HG03139 (cell line): ENCODE results near the gene AK5.
"Not testable (repeated sequence)": the region's sequence is repeated elsewhere in the genome, so short reads cannot be mapped to it uniquely, and the experiment has no call there.

Experiments used
- ATAC-seq: cut with Tn5 transposase; IDR thresholded peaks from one replicate; pipeline ENCODE4 v1.9.1; 2021; ENCODE audit not compliant: unreplicated experiment

Gene AK5

DNA sequence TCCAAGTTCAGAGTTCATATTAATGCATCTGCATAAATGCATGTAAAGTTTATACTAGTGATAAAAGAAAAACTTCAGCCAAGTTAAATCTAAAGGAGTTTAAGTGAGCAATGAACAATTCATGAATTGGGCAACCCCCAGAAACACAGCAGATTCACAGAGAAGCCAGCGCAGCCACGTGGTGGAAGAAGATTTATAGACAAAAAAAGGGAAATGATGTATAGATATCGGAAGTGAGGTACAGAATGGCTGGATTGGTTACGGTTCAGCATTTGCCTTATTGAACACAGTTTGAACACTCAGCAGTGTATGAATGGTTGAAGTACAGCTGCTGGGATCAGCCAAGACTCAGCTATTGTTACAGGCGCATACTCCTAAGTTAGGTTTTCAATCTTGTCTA lies 5.7 kb downstream of the AK5 start:
- ATAC-seq: no peak

DNA sequence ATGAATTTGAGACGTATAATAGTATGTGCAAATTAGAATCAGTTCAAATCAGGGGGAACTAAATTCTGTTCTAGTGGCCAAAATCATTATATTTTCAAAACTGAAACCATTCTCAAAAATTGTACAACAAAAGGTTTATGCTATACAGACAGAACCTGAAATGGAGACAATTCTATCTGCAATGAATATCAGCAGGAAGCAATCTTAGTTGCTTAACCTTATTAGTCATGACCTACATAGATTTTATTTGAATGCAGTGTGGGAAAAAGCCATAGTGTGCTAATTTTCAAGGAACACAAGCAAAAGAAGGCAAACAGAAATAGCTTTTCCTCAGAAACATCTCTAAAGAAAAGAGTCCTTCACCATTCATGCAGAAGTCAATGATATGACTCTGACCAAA lies 6.5 kb downstream of the AK5 start:
- no peak for ATAC-seq

DNA sequence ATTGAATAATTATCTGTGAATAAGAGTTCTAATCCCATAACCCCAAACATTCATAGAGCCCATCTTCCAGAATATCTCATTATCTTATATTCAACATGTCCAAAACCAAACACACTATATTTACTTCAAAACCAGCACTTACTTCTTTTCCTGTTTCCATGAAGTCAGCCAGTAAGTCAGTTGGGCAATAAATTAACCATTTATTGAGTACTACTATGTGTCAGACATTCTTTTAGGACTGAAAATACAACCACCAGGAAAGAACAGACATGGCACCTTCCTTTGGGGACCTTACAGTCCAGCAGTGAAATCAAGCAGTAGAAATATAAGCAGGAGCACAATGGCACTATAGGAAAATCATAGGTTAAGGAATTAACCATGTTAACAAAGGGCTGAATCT lies 8.8 kb downstream of the AK5 start:
- ATAC-seq: no peak

DNA sequence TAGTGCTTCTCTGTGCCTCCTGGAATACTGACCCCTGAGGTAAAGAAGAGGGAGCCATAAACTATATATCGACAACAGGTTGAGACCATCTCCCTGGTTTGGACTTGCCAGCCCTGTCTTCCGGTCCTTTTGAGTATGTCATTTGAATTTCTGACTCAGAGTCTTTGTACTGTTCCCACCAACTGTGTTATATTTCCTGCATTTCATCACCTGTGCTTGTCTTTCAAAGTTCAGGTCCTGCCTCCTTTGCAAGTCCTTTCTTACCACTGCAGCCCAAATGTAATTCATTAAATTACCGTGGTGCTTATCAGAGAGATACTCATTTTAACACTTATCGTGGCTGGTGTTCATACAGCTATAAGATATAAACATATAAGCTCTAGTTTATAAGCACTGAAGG lies 10.7 kb downstream of the AK5 start:
- no peak for ATAC-seq

DNA sequence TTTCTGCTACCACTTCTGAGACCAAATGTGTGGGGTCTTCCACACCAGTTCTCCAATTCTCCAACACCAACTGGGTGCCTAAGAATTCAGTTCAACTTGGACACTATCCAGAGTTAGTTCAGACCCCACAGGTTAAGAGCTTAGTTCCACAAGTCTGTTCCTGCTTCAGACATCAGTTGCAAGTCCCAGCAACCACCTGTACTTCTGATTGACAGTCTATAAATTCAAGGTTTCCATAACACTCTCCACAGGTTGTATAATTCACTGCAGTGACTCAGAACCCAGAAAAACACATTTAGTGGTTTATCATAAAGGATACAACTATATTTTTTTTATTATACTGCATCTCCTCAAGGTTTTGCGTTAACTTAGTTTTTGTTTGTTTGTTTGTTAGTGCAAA lies 18.7 kb downstream of the AK5 start:
- no peak for ATAC-seq

DNA sequence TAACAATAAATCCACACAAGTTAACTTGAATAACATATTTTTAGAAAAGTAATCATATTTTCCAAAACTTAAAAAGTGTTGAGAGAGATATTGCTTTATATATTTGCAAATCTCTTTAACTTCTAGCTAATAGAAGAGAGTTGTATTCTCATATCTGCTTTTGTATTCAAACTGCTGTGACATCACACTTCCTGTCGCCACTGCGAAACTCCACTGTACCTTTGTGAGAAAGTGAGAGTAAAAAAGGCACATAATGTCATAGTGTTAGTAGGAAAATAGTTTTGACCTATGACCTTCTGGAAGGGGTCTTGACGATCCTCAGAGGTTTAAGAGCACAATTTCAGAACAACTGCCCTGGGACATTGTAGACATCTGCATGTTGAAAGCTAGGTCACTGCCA lies 21.6 kb downstream of the AK5 start:
- no peak for ATAC-seq

DNA sequence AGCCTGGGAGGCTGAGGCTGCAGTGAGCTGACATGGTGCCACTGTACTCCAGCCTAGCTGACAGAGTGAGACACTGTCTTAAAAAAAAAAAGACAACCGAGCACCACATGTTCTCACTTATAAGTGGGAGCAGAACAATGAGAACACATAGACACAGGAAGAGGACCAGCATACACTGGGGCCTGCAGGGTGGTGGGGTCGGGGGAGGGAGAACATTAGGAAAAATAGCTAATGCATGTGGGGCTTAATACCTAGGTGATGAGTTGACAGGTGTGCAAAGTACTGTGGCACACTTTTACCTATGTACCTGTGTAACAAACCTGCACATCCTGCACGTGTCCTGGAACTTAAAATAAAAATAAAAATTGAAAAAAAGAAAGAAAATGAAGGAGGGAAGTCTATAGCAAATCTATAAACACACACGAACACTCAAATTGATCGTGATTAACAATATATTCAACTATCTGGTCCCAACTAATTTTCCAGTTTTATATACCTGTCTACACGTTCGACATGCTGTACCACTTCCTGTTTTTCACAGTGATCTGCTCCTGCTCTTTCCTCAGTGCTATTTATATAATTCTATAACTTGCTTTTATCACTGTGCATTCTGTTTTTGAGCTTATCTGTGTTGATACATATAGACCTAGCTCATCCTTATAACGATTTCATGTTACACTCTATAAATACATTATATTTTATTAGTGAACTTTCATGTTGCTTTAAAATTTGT lies 27.2 kb downstream of the AK5 start:
- ATAC-seq: no peak

DNA sequence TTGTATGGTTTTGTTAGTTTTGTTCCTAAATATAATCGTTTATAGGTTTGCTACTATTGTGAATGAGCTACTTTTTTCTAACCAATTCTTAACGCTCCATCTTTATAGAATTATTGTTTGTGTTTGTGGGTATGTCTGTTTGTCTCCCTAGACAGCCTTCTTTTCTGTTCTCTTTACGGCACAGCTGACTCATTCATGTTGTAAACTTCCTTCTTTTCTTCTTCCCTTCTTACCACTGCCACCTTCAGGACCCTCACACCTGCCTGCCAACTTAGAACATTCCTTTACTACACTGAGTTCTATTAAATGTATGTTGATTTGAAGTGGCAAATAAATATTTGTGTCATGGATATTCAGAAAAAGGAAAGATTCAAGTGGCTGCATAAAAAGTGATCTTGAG lies 29.1 kb downstream of the AK5 start:
- ATAC-seq: no peak

DNA sequence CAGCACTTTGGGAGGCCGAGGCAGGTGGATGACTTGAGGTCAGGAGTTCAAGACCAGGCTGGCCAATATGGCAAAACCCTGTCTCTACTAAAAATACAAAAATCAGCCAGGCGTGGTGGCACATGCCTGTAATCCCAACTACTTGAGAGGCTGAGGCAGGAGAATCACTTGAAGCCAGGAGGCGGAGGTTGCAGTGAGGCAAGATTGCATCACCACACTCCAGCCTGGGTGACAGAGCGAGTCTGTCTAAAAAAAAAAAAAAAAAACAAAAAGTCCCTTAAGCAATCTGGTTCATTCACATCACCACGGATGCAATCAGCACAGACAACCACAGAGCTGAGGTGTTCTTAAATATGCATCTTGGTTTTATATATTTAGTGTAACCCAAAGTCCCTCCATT lies 30.5 kb downstream of the AK5 start:
- not testable (repeated sequence) for ATAC-seq

DNA sequence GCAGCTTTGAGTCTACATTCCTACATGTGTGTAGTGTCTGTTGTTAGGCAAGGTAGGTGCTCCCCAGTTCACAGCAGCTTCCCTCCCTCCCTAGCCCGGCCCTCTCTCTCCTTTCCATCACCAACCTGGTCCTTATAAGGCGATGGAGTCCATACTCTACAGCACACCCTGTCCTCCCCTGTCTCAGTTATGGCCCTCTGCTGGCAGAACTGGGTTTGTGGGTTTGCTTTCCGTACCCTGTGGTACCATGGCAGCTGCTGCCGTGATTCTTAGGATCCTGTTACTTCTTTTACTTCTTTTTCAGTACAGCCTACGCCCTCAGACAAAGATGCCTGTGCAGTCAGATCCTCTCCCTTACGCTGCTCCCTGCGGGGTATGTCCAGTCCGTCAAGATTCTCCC lies 31.7 kb downstream of the AK5 start:
- no peak for ATAC-seq

DNA sequence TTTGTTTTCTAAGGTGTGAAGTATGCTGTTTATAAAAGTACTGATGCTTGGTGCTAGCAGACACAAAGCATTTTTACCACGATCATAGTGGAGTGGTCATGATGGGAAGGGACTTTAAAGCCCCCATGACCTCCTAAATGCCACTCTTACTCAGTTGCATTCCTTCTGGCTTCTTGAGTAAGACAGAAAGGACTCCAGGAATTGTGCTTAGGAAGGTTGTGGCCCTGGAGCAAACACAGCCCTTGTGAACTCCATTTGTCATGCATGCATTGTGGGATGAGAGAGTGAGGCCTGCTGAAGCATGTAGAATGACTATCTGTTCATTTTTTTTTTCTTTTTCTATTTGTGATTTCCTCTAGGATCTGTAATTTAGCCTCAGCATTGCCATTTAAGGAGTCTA lies 34.2 kb downstream of the AK5 start:
- ATAC-seq: no peak

DNA sequence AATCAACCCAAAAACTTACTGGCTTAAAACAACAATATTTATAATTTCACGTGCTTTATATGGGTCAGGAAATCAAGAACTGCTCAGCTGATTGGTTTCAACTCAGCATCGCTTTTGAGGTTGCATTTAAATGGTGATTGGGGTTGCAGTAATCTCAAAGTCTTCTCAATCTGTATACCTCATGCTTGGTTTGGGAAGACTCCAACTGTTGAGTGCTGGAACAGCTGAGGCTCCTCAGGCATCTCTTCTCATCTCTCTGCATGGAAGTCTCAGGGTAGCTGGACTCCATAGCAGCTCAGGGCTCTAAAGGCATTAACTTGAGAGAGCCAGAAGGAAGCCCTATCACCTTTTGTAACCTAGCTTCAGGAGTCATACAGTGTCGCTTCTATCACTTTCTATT lies 35.1 kb downstream of the AK5 start:
- no peak for ATAC-seq

DNA sequence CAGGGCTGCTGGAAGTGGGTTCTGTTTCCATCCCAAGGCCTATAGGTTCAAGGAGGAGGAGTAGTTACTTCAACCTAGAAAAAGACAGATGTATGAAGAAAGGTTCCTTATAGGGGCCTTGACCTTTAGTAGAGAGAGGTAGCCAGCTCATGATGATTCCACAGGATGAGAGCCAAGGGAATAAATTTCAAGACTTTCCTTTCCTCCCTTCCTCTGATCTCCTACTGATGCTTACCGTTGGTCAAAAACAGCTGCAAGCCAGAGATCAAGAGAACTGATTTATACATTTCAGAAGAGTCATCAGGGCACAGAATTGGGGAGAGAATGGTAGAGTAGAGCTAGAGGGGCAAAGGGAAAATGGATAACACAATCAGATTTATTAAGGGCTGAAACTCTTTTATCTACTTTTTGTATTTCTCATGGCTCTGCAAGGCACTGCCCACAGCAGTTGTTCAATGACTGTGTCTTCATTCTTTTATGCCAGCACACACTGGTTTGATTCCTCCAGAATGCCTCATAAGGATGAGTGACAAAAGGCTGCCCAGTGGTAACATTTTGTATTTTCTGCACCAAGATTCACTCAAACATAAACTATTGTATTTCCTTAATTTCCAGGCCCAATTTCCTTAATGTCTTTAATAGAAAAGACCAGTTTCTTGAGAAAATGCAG lies 37.4 kb downstream of the AK5 start:
- ATAC-seq: no peak

DNA sequence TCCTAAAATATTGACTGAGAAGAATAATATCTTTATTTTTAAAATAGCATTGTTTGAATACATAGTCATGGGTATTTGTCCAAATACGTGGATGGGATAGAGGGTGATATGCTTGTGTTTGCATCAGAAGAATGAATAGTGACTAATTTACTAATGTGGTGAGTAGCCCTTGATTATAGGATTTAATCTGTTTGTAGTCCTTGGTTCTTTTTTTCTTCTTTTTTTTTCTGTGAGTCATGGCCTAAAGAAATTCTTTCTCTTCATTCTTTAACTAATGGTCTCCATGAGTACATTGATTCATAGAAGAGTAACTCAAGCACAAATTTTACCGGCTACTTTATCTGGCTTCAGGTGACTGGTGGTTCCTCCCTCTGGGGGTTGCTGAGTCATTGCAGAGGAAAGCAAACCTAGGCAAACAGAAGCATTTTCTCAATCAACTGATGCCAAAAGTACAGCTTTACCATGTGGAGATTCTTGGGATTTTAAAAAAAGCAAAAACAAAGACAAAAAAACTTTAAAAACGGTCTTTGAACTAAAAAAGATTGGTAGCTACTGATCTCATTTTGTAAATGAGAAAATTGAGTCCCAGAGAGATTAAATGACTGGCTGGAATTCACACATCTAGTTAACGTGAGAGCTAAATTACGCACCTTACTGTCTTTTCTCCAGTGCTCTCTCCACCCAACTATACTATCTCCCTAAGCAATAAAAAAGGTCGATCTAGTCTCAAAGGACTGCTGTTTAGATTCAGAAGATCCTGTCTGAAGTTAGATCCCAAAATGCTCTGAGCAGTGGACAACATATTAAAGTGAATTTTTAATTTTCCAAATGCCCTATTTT lies 40.5 kb downstream of the AK5 start:
- no peak for ATAC-seq

DNA sequence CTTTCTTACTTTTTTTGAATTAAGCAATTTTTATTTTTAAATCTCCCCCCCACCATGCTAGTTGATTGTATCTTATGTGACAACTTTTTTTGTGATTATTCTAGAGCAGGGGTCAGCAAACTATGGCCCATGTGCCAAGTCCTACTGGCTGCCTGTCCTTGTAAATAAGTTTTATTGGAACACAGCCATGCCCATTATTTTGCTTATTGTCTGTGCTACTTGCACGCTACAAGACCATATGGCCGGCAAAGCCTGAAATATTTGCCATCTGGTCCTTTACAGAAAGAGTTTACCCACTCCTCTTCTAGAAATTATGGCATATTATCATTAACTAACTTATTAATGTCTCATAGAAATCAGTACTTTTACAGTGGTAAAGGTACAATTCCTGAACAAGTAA lies 51.7 kb downstream of the AK5 start:
- ATAC-seq: no peak

DNA sequence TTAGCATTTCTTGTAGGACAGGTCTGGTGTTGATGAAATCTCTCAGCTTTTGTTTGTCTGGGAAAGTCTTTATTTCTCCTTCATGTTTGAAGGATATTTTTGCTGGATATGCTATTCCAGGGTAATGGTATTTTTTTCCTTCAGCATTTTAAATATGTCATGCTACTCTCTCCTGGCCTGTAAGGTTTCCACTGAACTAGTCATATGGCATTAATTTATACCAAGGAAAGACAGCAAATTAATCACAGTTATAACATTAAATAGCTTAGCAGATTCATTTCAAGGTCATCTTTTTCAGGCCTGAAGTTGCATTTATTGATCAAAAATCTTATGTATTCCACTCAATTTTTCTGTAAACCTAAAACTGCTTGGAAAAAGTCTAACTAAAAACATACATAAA lies 54.9 kb downstream of the AK5 start:
- no peak for ATAC-seq

DNA sequence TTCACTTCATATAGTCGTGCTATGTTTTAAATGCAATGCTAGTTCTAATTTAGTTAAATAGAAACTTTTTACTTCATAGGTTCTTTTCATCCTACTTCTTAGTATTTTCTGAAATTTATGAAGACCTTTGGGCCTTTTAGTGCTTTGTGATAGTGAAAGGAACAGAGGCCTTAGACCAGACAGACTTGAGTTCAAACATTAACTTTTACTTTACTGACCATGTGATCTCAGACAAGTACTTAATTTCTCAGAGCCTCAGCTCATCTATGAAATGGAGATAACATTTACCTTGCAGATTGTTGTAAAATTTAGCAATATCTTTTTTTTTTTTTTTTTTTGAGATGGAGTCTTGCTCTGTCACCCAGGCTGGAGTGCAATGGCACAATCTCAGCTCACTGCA lies 57.5 kb downstream of the AK5 start:
- no peak for ATAC-seq

DNA sequence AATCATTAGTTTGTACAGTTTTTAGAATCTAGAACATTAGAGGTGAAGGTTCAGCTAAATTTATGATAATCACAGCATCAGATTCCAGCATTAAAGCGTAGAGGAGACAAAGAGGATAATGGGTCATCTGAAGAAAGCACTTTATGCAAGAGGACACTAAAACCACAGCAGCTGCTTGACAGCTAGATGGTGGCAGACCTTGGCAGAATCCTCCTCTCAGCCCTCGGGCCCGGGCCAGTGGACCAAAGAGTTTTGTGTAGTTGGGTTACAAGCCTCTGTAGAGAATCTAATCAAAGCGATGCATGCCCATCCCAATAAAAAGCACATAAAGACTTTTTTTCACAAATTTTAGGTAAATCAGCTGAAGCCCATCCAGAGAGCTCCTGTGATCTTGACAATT lies 59.4 kb downstream of the AK5 start:
- no peak for ATAC-seq

DNA sequence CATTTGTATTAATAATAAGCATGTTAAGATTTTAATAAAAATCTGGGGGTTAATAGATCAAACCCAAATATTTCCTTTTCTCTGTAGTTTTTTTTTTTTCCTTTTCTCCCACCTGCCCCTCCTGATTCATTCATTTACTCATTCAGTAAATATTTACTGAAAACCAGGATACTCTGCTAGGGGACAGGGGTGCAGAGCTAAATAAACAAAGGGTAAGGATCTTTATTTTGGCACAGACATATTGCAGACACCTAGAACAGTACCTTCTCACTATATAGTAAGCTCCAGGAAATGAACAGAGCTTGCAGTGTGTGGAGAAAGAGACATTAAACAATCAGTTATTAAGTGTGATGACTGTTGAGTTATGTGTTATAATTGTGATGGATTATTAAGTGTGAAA lies 60.9 kb downstream of the AK5 start:
- no peak for ATAC-seq

DNA sequence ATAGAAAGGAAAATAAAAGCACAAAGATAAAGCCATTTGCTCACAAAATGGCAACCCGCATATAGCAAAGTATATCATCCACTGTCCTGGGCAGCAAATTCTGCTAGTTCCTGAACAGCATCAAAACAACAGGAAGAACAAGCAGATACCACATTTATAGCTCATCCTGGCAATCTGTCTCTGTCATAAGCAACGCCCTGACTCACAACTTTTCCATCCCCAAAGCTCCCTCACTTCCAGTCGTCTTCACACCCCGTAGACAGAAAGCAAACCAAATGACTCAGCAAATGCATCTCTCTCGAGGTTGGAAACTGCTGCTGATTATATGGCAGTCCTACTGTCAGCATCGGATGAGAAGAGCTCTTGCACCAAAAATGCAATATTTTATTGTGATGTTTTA lies 65.8 kb downstream of the AK5 start:
- no peak for ATAC-seq

DNA sequence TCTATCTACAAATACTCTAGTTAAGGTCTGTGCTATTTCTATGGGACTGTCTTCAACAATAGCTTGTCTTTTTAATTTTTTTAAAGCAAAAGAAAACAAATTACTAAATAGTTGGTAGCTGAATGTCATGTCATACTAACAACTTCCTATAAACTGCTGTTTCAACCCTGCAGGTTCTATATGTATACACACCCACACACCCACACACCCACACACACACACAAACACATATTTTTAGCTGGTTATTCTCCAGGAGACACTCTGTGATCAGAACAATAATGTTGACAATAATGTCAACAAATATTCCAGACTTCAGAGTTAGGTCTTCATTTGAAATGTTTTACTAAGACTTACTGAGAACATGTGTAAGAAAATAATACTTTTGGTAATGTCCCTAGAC lies 66.7 kb downstream of the AK5 start:
- no peak for ATAC-seq

DNA sequence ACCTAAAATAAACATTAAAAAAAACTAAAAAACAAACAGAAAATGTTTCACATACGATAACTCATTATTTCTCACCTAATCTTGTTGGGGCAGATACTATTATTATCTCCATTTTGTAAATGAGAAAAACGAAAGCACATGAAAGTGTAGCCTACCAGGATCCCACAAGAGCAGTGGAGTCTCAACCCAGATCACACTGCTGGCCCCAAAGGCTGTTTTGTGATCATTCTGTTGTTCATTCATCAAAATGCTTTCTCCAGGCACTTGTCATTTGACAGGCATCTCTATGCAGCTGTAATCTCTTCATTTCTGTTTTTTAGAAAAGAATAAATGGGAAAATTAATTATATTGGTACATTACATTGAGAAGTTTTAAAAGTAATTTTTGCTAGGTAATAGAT lies 67.5 kb downstream of the AK5 start:
- ATAC-seq: no peak
